Posterior vena cava (tissue), 2 donors: Measurements from ENCODE around the gene HMSD. TPM values are rescaled to one million over a fixed set of nuclear protein-coding genes. Genes with fewer than 3 reads are reported as not detected.

ENCODE experiments used
- DNase-seq: peaks from one replicate; pipeline ENCODE4 v3.0.0-alpha.2; 2020; ENCODE audit warnings: low spot score
- intact Hi-C, 2 donors: fragments of 100-400 bp; cut with DNase I; formaldehyde crosslinking; loops; one replicate each; pipeline versions ENCODE4 v1.14.1 to v1.14.2; 2022 to 2023
- total RNA-seq, 2 donors: library from RNA; stranded (reverse); fragmentation: NEBNext Ultra II Directional; extraction: Animal tissue kit (Norgen Biotek cat#: 25700); gene quantifications; one replicate each; pipeline ENCODE4 v1.2.1, GENCODE V29; 2021
- donor health status: DM: yes; HTN: yes; CAD: no.
- donor health status: DM: yes; HTN: yes; CAD: no.

The HMSD gene
- total RNA-seq, 2 donors from 2014 or later = not detected

GRCh38 chr18:63980896-63981460 is 31.9 kb downstream of the HMSD start:
- intact Hi-C loops = no loop called here

GRCh38 chr18:63981719-63982118 is 32.6 kb downstream of the HMSD start:
- intact Hi-C loops = no loop called here
- no peak for DNase-seq

More at GRCh38 chr18:63980896-63981460, 31.9 kb downstream of the HMSD start:
- no peak for DNase-seq

GRCh38 chr18:63982361-63982760 is 33.3 kb downstream of the HMSD start:
- intact Hi-C loops = no loop called here

GRCh38 chr18:63986885-63987284 is 37.8 kb downstream of the HMSD start:
- no peak for DNase-seq
- intact Hi-C loops = no loop called here

More at GRCh38 chr18:63982361-63982760, 33.3 kb downstream of the HMSD start:
- DNase-seq = no peak

GRCh38 chr18:63987743-63988142 is 38.6 kb downstream of the HMSD start:
- no peak for DNase-seq
- intact Hi-C loops = no loop called here

GRCh38 chr18:63992751-63993150 is 43.6 kb downstream of the HMSD start:
- no peak for DNase-seq
- intact Hi-C loops = no loop called here

GRCh38 chr18:63994783-63995399 is 45.8 kb downstream of the HMSD start:
- intact Hi-C loops = no loop called here
- DNase-seq = peak; percentile 82

GRCh38 chr18:63997041-63997440 is 47.9 kb downstream of the HMSD start:
- intact Hi-C loops = no loop called here
- DNase-seq = no peak

- no peak for DNase-seq
- intact Hi-C loops = no loop called here
Measured at GRCh38 chr18:63997606-63998005, 48.5 kb downstream of the HMSD start.

GRCh38 chr18:63999871-64000270 is 50.8 kb downstream of the HMSD start:
- DNase-seq = no peak
- intact Hi-C loops = no loop called here

- peak; percentile 49 for DNase-seq
- intact Hi-C loops = no loop called here
Measured at GRCh38 chr18:64002581-64002980, 53.5 kb downstream of the HMSD start.

- DNase-seq = no peak
- intact Hi-C loops = no loop called here
Measured at GRCh38 chr18:64009305-64009704, 60.2 kb downstream of the HMSD start.

Other genes with a start within 250 kb of the HMSD start
- gene SERPINB11, start 246.3 kb upstream of the HMSD start, total RNA-seq = not detected
- not detected for gene SERPINB7, start 173.9 kb upstream of the HMSD start, total RNA-seq
- 1 to 10 TPM in 1 of 2 donors, under 1 TPM in 1; 0.46 to 1.2 TPM for gene SERPINB2, start 61.6 kb upstream of the HMSD start, total RNA-seq
- gene SERPINB10, start 41.3 kb upstream of the HMSD start, total RNA-seq = not detected
- gene SERPINB8, start 20.8 kb downstream of the HMSD start, total RNA-seq = 10 to 100 TPM; 19.6 to 31.1 TPM
- not detected for gene LINC00305, start 199.8 kb downstream of the HMSD start, total RNA-seq